ENCODE data around the gene NUPR2. TPM values are rescaled to one million over a fixed set of nuclear protein-coding genes. Genes with fewer than 3 reads are reported as not detected.

NUPR2 gene
- total RNA-seq, 1 experiment from 2014 or later: not detected

GRCh38 chr7:56127241-56127975 is 11.2 kb upstream of the NUPR2 start:
- no peak overlapping the region for H3K9ac ChIP-seq (ENCODE audit: low read length)
- H3K36me3 ChIP-seq (ENCODE audit: control insufficient read depth in 1 of 2, insufficient read depth in 2 of 2, low read length in 2 of 2): no peaks in the 10 kb centered on the region
- no peaks in the 10 kb centered on the region for H3K27me3 ChIP-seq (ENCODE audit: insufficient read depth, low read length)
- no peak for TF ChIP-seq CTCF (IDR thresholded peaks at IDR 0.05 in 2 of 3, conservative IDR thresholded peaks at IDR 0.05 in 1 of 3; ENCODE audit: borderline replicate concordance in 1 of 3, insufficient read depth in 1 of 3, low read depth in 2 of 3, low read length in 2 of 3)
- no peaks in the 10 kb centered on the region for H3K79me2 ChIP-seq (ENCODE audit: insufficient read depth, low read length)
- no peaks in the 10 kb centered on the region for H3K4me1 ChIP-seq (ENCODE audit: control insufficient read depth in 1 of 2, insufficient read depth in 2 of 2, low read length in 2 of 2)
- ChIA-PET RAD21 (ENCODE audit: low non-redundant PET in 1 of 2, low total read pairs in 2 of 2, uncharacterized antibody in 2 of 2, unreplicated experiment in 2 of 2) (no interaction called here), POLR2A (no interaction called here), CTCF (no interaction called here)
- H3K4me3 ChIP-seq (replicated peaks in 1 of 2; ENCODE audit: low read depth in 1 of 2, low read length in 2 of 2): no peak overlapping the region
- DNase-seq (ENCODE audit: low read depth, low spot score) (no peak), ATAC-seq (no peak)
- intact Hi-C loops (cut with micrococcal nuclease): no loop called here
- H3K9me3 ChIP-seq (ENCODE audit: control insufficient read depth in 1 of 2, insufficient read depth in 1 of 2, low read depth in 1 of 2, low read length in 2 of 2): no peaks in the 10 kb centered on the region
- no peak overlapping the region for H2AFZ ChIP-seq (ENCODE audit: low read depth, low read length, poor library complexity, severe bottlenecking)
- H3K9me2 ChIP-seq (ENCODE audit: insufficient read depth): no peaks in the 10 kb centered on the region
- H3K27ac ChIP-seq (ENCODE audit: low read depth, low read length): no peak overlapping the region
- H4K20me1 ChIP-seq (ENCODE audit: insufficient read depth): no peaks in the 10 kb centered on the region
- no TSS peak for BruUV-seq (replicated peaks)
- H3K4me2 ChIP-seq (ENCODE audit: low read length): no peak overlapping the region

GRCh38 chr7:56125831-56126230 is 9.6 kb upstream of the NUPR2 start:
- ATAC-seq: no peak
- BruUV-seq (replicated peaks): no TSS peak
- Histone ChIP-seq H3K9ac (ENCODE audit: low read length) (no peak overlapping the region), H3K4me1 (ENCODE audit: control insufficient read depth in 1 of 2, insufficient read depth in 2 of 2, low read length in 2 of 2) (no peaks in the 10 kb centered on the region), H4K20me1 (ENCODE audit: insufficient read depth) (no peaks in the 10 kb centered on the region), H3K9me2 (ENCODE audit: insufficient read depth) (no peaks in the 10 kb centered on the region), H3K27ac (ENCODE audit: low read depth, low read length) (no peak overlapping the region), H3K27me3 (ENCODE audit: insufficient read depth, low read length) (no peaks in the 10 kb centered on the region), H3K4me3 (replicated peaks in 1 of 2; ENCODE audit: low read depth in 1 of 2, low read length in 2 of 2) (no peak overlapping the region), H3K4me2 (ENCODE audit: low read length) (no peak overlapping the region), H2AFZ (ENCODE audit: low read depth, low read length, poor library complexity, severe bottlenecking) (no peak overlapping the region), H3K9me3 (ENCODE audit: control insufficient read depth in 1 of 2, insufficient read depth in 1 of 2, low read depth in 1 of 2, low read length in 2 of 2) (no peaks in the 10 kb centered on the region), H3K79me2 (ENCODE audit: insufficient read depth, low read length) (no peaks in the 10 kb centered on the region), H3K36me3 (ENCODE audit: control insufficient read depth in 1 of 2, insufficient read depth in 2 of 2, low read length in 2 of 2) (no peaks in the 10 kb centered on the region)
- ChIA-PET RAD21 (ENCODE audit: low non-redundant PET in 1 of 2, low total read pairs in 2 of 2, uncharacterized antibody in 2 of 2, unreplicated experiment in 2 of 2) (no interaction called here), POLR2A (no interaction called here), CTCF (no interaction called here)
- intact Hi-C loops (cut with micrococcal nuclease): no loop called here
- DNase-seq (ENCODE audit: low read depth, low spot score): no peak
- TF ChIP-seq ZNF274 (IDR thresholded peaks at IDR 0.05; ENCODE audit: low read depth, low read length) (no peak), SP1 (IDR thresholded peaks at IDR 0.05; ENCODE audit: low read depth) (no peak), TCF7L2 (IDR thresholded peaks at IDR 0.05; ENCODE audit: borderline replicate concordance, extremely low read depth, insufficient read depth, insufficient read length) (no peak)

Data from HCT116 (cell line).